IMR-90 (cell line): ENCODE results near the gene FRAS1. TPM values are rescaled to one million over a fixed set of nuclear protein-coding genes. Genes with fewer than 3 reads are reported as not detected.
A peak's percentile ranks its signal among the peaks of the same experiment; 100 is the strongest.

Experiments
- ATAC-seq: fragments of 200-7000 bp; cut with Tn5 transposase; 2 replicates; pipeline ENCODE4 v1.9.1; 2020; ENCODE audit warnings: low read depth, mild to moderate bottlenecking, moderate library complexity
- BruUV-seq: library from RNA; stranded (reverse); fragments of 400-500 nt; replicated peaks from 2 replicates; lab custom pipeline; 2021; lab: Mats Ljungman, UMichigan
- CTCF ChIA-PET: fragments of 300-600 bp; formaldehyde crosslinking; extraction: SDS; loops from one replicate; lab custom pipeline; 2021; ENCODE audit warnings: antibody characterized with exemption; lab: Yijun Ruan, JAX
- POLR2A ChIA-PET: fragments of 300-600 bp; sonication (Branson Sonifier 250); formaldehyde crosslinking; loops from one replicate; lab custom pipeline; 2022; ENCODE audit warnings: antibody characterized with exemption; ENCODE audit not compliant: unreplicated experiment; lab: Charles Lee
- DNase-seq: peaks from one replicate; pipeline ENCODE4 v3.0.0; 2013
- H2AFZ ChIP-seq: replicated peaks from 2 replicates; pipeline ENCODE3; 2013; ENCODE audit warnings: low read length, mild to moderate bottlenecking; ENCODE audit not compliant: poor library complexity
- H2AK5ac ChIP-seq: 2 replicates; pipeline ENCODE4 v1.6.1; 2013; ENCODE audit warnings: low read depth, low read length, inconsistent platforms
- H2AK9ac ChIP-seq: replicated peaks from 2 replicates; pipeline ENCODE3; 2013; ENCODE audit warnings: mild to moderate bottlenecking, low read depth, low read length, moderate library complexity; ENCODE audit not compliant: poor library complexity
- H2BK120ac ChIP-seq: 2 replicates; pipeline ENCODE4 v1.6.1; 2013; ENCODE audit warnings: low read depth, low read length, inconsistent platforms
- H2BK15ac ChIP-seq: 3 replicates; pipeline ENCODE4 v1.6.1; 2013; ENCODE audit warnings: low read depth, low read length, inconsistent platforms
- H2BK20ac ChIP-seq: 2 replicates; pipeline ENCODE4 v1.6.1; 2013; ENCODE audit warnings: low read depth, mild to moderate bottlenecking, inconsistent platforms, low read length, moderate library complexity
- H2BK5ac ChIP-seq: 2 replicates; pipeline ENCODE4 v1.6.1; 2013; ENCODE audit warnings: mild to moderate bottlenecking, low read depth, low read length, inconsistent platforms; ENCODE audit not compliant: poor library complexity, severe bottlenecking
- H3K14ac ChIP-seq: replicated peaks from 2 replicates; pipeline ENCODE4 v1.6.1; 2013; ENCODE audit warnings: low read depth, low read length, inconsistent platforms
- H3K18ac ChIP-seq: 2 replicates; pipeline ENCODE4 v1.6.1; 2013; ENCODE audit warnings: low read depth, low read length, control low read depth
- H3K23ac ChIP-seq: 2 replicates; pipeline ENCODE4 v1.6.1; 2013; ENCODE audit warnings: low read depth, low read length, inconsistent platforms
- H3K27ac ChIP-seq: 2 replicates; pipeline ENCODE4 v1.5.1; 2013; ENCODE audit warnings: mild to moderate bottlenecking, control low read depth, low read length; ENCODE audit not compliant: insufficient read depth
- H3K27me3 ChIP-seq: 2 replicates; pipeline ENCODE4 v1.6.1; 2013; ENCODE audit warnings: low read length; ENCODE audit not compliant: control insufficient read depth, insufficient read depth
- H3K36me3 ChIP-seq: 2 replicates; pipeline ENCODE4 v1.6.1; 2013; ENCODE audit warnings: low read length, mixed read lengths; ENCODE audit not compliant: control insufficient read depth, insufficient read depth
- H3K4ac ChIP-seq: 2 replicates; pipeline ENCODE4 v1.6.1; 2013; ENCODE audit warnings: low read depth, low read length, inconsistent platforms
- H3K4me1 ChIP-seq: 2 replicates; pipeline ENCODE4 v1.6.1; 2013; ENCODE audit warnings: low read length, mixed read lengths; ENCODE audit not compliant: control insufficient read depth, insufficient read depth
- H3K4me2 ChIP-seq: 2 replicates; pipeline ENCODE4 v1.6.1; 2013; ENCODE audit warnings: low read depth, mild to moderate bottlenecking, control low read depth, low read length, moderate library complexity
- H3K4me3 ChIP-seq: 2 replicates; pipeline ENCODE4 v1.5.1; 2013; ENCODE audit warnings: low read depth, mild to moderate bottlenecking, control low read depth, low read length, moderate library complexity; ENCODE audit not compliant: insufficient read depth
- H3K56ac ChIP-seq: 2 replicates; pipeline ENCODE4 v1.6.1; 2013; ENCODE audit warnings: low read length, inconsistent platforms; ENCODE audit not compliant: insufficient read depth; ENCODE audit errors: extremely low read depth
- H3K79me1 ChIP-seq, 2 experiments: 2 replicates each; pipeline ENCODE4 v1.6.1; 2013; ENCODE audit warnings: low read length in 2 of 2, inconsistent platforms in 1 of 2, low read depth in 1 of 2
- H3K9ac ChIP-seq: 2 replicates; pipeline ENCODE4 v1.6.1; 2013; ENCODE audit warnings: low read depth, low read length, control low read depth
- H3K9me1 ChIP-seq: 2 replicates; pipeline ENCODE4 v1.6.1; 2013; ENCODE audit warnings: low read length, inconsistent platforms; ENCODE audit not compliant: insufficient read depth
- H3K9me3 ChIP-seq: 2 replicates; pipeline ENCODE4 v1.6.1; 2013; ENCODE audit warnings: low read length; ENCODE audit not compliant: control insufficient read depth, insufficient read depth
- H4K20me1 ChIP-seq: 2 replicates; pipeline ENCODE4 v1.6.1; 2013; ENCODE audit warnings: low read length, inconsistent platforms; ENCODE audit not compliant: insufficient read depth
- H4K5ac ChIP-seq: 2 replicates; pipeline ENCODE4 v1.6.1; 2013; ENCODE audit warnings: mild to moderate bottlenecking, low read depth, low read length, control low read depth
- H4K8ac ChIP-seq, 2 experiments: 2 replicates each; pipeline ENCODE4 v1.6.1; 2013; ENCODE audit warnings: low read depth in 2 of 2, low read length in 2 of 2, control low read depth in 1 of 2, inconsistent platforms in 1 of 2
- H4K91ac ChIP-seq: 2 replicates; pipeline ENCODE4 v1.6.1; 2013; ENCODE audit warnings: low read depth, low read length, inconsistent platforms; ENCODE audit not compliant: insufficient read depth
- BHLHE40 ChIP-seq: fragments of 150-350 bp; IDR thresholded peaks from 2 replicates; pipeline ENCODE4 v1.6.1; 2016; ENCODE audit warnings: mild to moderate bottlenecking, low read depth, low read length
- CEBPB ChIP-seq: IDR thresholded peaks from 2 replicates; pipeline ENCODE4 v1.6.1; 2012; ENCODE audit warnings: low read depth, low read length, improper control_type of control experiment
- CHD1 ChIP-seq: IDR thresholded peaks from 2 replicates; pipeline ENCODE4 v1.6.1; 2012; ENCODE audit warnings: low read depth, low read length, improper control_type of control experiment
- CTCF ChIP-seq: conservative IDR thresholded peaks from 2 replicates; pipeline ENCODE4 v1.5.1; 2012; ENCODE audit warnings: mild to moderate bottlenecking, low read depth, low read length, improper control_type of control experiment
- ELK1 ChIP-seq: fragments of 150-350 bp; IDR thresholded peaks from 2 replicates; pipeline ENCODE4 v1.6.1; 2016; ENCODE audit warnings: low read depth, mild to moderate bottlenecking, low read length, moderate library complexity, borderline replicate concordance
- FOS ChIP-seq: fragments of 150-350 bp; IDR thresholded peaks from 2 replicates; pipeline ENCODE4 v1.6.1; 2016; ENCODE audit warnings: low read depth, low read length
- MAFK ChIP-seq: IDR thresholded peaks from 2 replicates; pipeline ENCODE4 v1.6.1; 2012; ENCODE audit warnings: low read depth, low read length, improper control_type of control experiment
- MAZ ChIP-seq: IDR thresholded peaks from 2 replicates; pipeline ENCODE4 v1.6.1; 2012; ENCODE audit warnings: low read depth, mild to moderate bottlenecking, low read length, improper control_type of control experiment, moderate library complexity, borderline replicate concordance
- MXI1 ChIP-seq: IDR thresholded peaks from 2 replicates; pipeline ENCODE4 v1.6.1; 2012; ENCODE audit warnings: low read depth, mild to moderate bottlenecking, low read length, moderate library complexity, borderline replicate concordance
- NFE2L2 ChIP-seq: fragments of 150-350 bp; IDR thresholded peaks from 2 replicates; pipeline ENCODE4 v1.6.1; 2016; ENCODE audit warnings: low read depth, mild to moderate bottlenecking, low read length
- POLR2A ChIP-seq: IDR thresholded peaks from 2 replicates; pipeline ENCODE4 v1.6.1; 2012; ENCODE audit warnings: mild to moderate bottlenecking, low read depth, low read length
- RAD21 ChIP-seq: IDR thresholded peaks from 2 replicates; pipeline ENCODE4 v1.6.1; 2012; ENCODE audit warnings: low read length, improper control_type of control experiment
- RCOR1 ChIP-seq: IDR thresholded peaks from 2 replicates; pipeline ENCODE4 v1.6.1; 2012; ENCODE audit warnings: mild to moderate bottlenecking, low read length, improper control_type of control experiment; ENCODE audit not compliant: insufficient replicate concordance
- RFX5 ChIP-seq: IDR thresholded peaks from 2 replicates; pipeline ENCODE4 v1.8.0; 2012; ENCODE audit warnings: low read depth, mild to moderate bottlenecking, low read length, moderate library complexity
- SMC3 ChIP-seq: fragments of 150-350 bp; IDR thresholded peaks from 2 replicates; pipeline ENCODE4 v1.6.1; 2016; ENCODE audit warnings: low read depth, mild to moderate bottlenecking, antibody characterized with exemption, low read length, moderate library complexity
- USF2 ChIP-seq: fragments of 150-350 bp; IDR thresholded peaks from 2 replicates; pipeline ENCODE4 v1.6.1; 2017; ENCODE audit warnings: mild to moderate bottlenecking, antibody characterized with exemption, low read length, low read depth
- WGBS, 2 experiments: methylation state at CpG; one replicate each; pipeline versions ENCODE4 v1.1.5 to v1.1.7; 2013; ENCODE audit warnings: missing lambda C conversion rate in 2 of 2; ENCODE audit not compliant: insufficient read length in 1 of 2; ENCODE audit errors: extremely low coverage in 2 of 2; 5-methylcytosine and 5-hydroxymethylcytosine counted together
- dilution Hi-C: fragments of 300-500 bp; cut with HindIII; formaldehyde crosslinking; loops from one replicate; pipeline ENCODE4 v1.14.3; 2018; ENCODE audit warnings: low sequenced_read_pairs; ENCODE audit not compliant: unreplicated experiment
- in situ Hi-C: fragments of 300-500 bp; cut with MboI; formaldehyde crosslinking; loops from 3 replicates; pipeline ENCODE4 v1.14.3; 2019; ENCODE audit warnings: low sequenced_read_pairs, inconsistent platforms, mixed read lengths
- intact Hi-C: fragments of 100-400 bp; cut with micrococcal nuclease; formaldehyde crosslinking; loops from 2 replicates; pipeline ENCODE4 v1.10.0; 2022
- polyA plus RNA-seq, 3 experiments: library from polyadenylated mRNA; depleted of rRNA; stranded (reverse); fragments of >200 nt; gene quantifications; 2 replicates each; pipeline ENCODE4 v1.2.3, GENCODE V29; 2012; ENCODE audit warnings: low replicate concordance in 1 of 3
- total RNA-seq: library from RNA; depleted of rRNA; stranded (reverse); fragments of >200 nt; gene quantifications from 2 replicates; pipeline ENCODE4 v1.2.3, GENCODE V29; 2012

Gene FRAS1
- total and polyA plus RNA-seq, 2 of the 4 experiments (the other 2 are of a cell fraction): under 0.01 to 0.03 TPM

- 75% methylated on average over 4 of the region's 4 CpGs; no CpG with 5 or more reads in 1 of the 2 experiments for WGBS, 2 experiments
- Histone ChIP-seq H3K56ac (0 out of 2 replicates have a peak overlapping the region, but pooled peaks have one; percentile 26), H3K9me3 (no peaks in the 10 kb centered on the region), H3K4me2 (no peak overlapping the region), H2BK15ac (peak overlapping the region; percentile 66; the same call in 1 of the 3 replicates), H3K23ac (no peak overlapping the region), H2AK9ac (peak overlapping the region; percentile 2), H2BK120ac (peak overlapping the region; percentile 73), H4K91ac (0 out of 2 replicates have a peak overlapping the region, but pooled peaks have one; percentile 50), H2BK5ac (no peak overlapping the region), H3K27me3 (no peaks in the 10 kb centered on the region), H3K27ac (no peak overlapping the region), H3K14ac (peak overlapping the region; percentile 35; the same call in 1 of the 2 replicates), H3K9me1 (peaks cover 10% of the 10 kb centered on the region), H4K20me1 (no peaks in the 10 kb centered on the region), H3K18ac (no peak overlapping the region; the same call in 1 of the 2 replicates), H3K4me1 (peaks cover 10% of the 10 kb centered on the region), H2AK5ac (peak overlapping the region; percentile 69), H4K8ac (peak overlapping the region in 1 of 2 experiments; percentile 36; a peak in 2 of 4 replicates), H3K79me1 (0 out of 4 replicates have a peak, but pooled peaks cover 0 to 4% of the 10 kb centered on the region in 2 experiments), H4K5ac (no peak overlapping the region), H3K4me3 (no peak overlapping the region), H3K4ac (peak overlapping the region; percentile 59; the same call in 1 of the 2 replicates), H3K36me3 (no peaks in the 10 kb centered on the region), H2AFZ (peak overlapping the region; percentile 52), H2BK20ac (peak overlapping the region; percentile 84; the same call in 1 of the 2 replicates), H3K9ac (no peak overlapping the region)
- intact Hi-C loops (no loop called here), in situ Hi-C loops (no loop called here), dilution Hi-C loops (no loop called here)
- BruUV-seq: no TSS peak
- ChIA-PET POLR2A (no interaction called here), CTCF (interaction anchor here (0.8 kb wide), 1 partner anchor 9 kb away, joined by 4 read pairs; no protein-coding TSS in a partner anchor)
- no peak for TF ChIP-seq FOS
- TF ChIP-seq CEBPB: no peak
- TF ChIP-seq USF2: no peak
- TF ChIP-seq POLR2A: no peak
- no peak for TF ChIP-seq RCOR1
- no peak for TF ChIP-seq CTCF
- TF ChIP-seq RFX5: no peak
- TF ChIP-seq MAZ: no peak
- no peak for TF ChIP-seq MXI1
- no peak for TF ChIP-seq NFE2L2
- no peak for TF ChIP-seq SMC3
- no peak for TF ChIP-seq BHLHE40
- TF ChIP-seq CHD1: no peak
- TF ChIP-seq RAD21: no peak
- no peak for TF ChIP-seq ELK1
- no peak for TF ChIP-seq MAFK
- no peak for DNase-seq
- no peak for ATAC-seq
Observed at GRCh38 chr4:78527555-78527954, 470.4 kb downstream of the FRAS1 start.
